Glutamatergic neuron (in vitro differentiated cells): Measurements from ENCODE around the gene PDIA4. TPM values are rescaled to one million over a fixed set of nuclear protein-coding genes. Genes with fewer than 3 reads are reported as not detected.

Source experiments
- DNase-seq: peaks from one replicate; pipeline ENCODE4 v3.0.0; 2022
- H3K27ac Mint-ChIP-seq: one replicate; pipeline ENCODE4 v1.8.0; 2020; ENCODE audit warnings: mild to moderate bottlenecking, mixed read lengths, inconsistent platforms; ENCODE audit not compliant: unreplicated experiment
- H3K27me3 Mint-ChIP-seq: one replicate; pipeline ENCODE4 v1.8.0; 2020; ENCODE audit warnings: mild to moderate bottlenecking, moderate library complexity, mixed read lengths, inconsistent platforms; ENCODE audit not compliant: unreplicated experiment
- H3K36me3 Mint-ChIP-seq: one replicate; pipeline ENCODE4 v1.8.0; 2020; ENCODE audit warnings: mild to moderate bottlenecking, mixed read lengths, inconsistent platforms; ENCODE audit not compliant: unreplicated experiment
- H3K4me1 Mint-ChIP-seq: one replicate; pipeline ENCODE4 v1.8.0; 2020; ENCODE audit warnings: mild to moderate bottlenecking, low read depth, mixed read lengths, inconsistent platforms; ENCODE audit not compliant: unreplicated experiment
- H3K4me3 Mint-ChIP-seq: one replicate; pipeline ENCODE4 v1.8.0; 2020; ENCODE audit warnings: mild to moderate bottlenecking, mixed read lengths, inconsistent platforms; ENCODE audit not compliant: unreplicated experiment
- H3K9me3 Mint-ChIP-seq: one replicate; pipeline ENCODE4 v1.8.0; 2020; ENCODE audit warnings: mild to moderate bottlenecking, moderate library complexity, mixed read lengths, inconsistent platforms; ENCODE audit not compliant: unreplicated experiment
- CTCF ChIP-seq: fragments of 200-600 bp; sonication (generic); IDR thresholded peaks from one replicate; pipeline ENCODE4 v1.5.0; 2021; ENCODE audit not compliant: partially characterized antibody, unreplicated experiment
- total RNA-seq: library from RNA; stranded (reverse); fragmentation: NEBNext Ultra II Directional; extraction: Animal tissue kit (Norgen Biotek cat#: 25700); gene quantifications from one replicate; pipeline ENCODE4 v1.2.1, GENCODE V29; 2021; ENCODE audit not compliant: unreplicated experiment

The PDIA4 gene
- total RNA-seq, 1 donor from 2014 or later = 69.0 TPM

- no peak for DNase-seq
- no peak overlapping the region for H3K27ac Mint-ChIP-seq
These were observed 55.0 kb downstream of the PDIA4 start for GRCh38 chr7:148973256-148973655.

GRCh38 chr7:148972375-148972774 is 55.9 kb downstream of the PDIA4 start:
- H3K27me3 Mint-ChIP-seq = peaks cover 7% of the 10 kb centered on the region
- TF ChIP-seq CTCF = no peak
- H3K27ac Mint-ChIP-seq = no peak overlapping the region
- no peak overlapping the region for H3K4me3 Mint-ChIP-seq
- DNase-seq = no peak
- H3K36me3 Mint-ChIP-seq = peaks cover 5% of the 10 kb centered on the region
- H3K4me1 Mint-ChIP-seq = peaks cover 9% of the 10 kb centered on the region
- H3K9me3 Mint-ChIP-seq = peaks cover 4% of the 10 kb centered on the region

More at GRCh38 chr7:148973256-148973655, 55.0 kb downstream of the PDIA4 start:
- H3K4me3 Mint-ChIP-seq = no peak overlapping the region
- H3K9me3 Mint-ChIP-seq = peaks cover 4% of the 10 kb centered on the region
- H3K27me3 Mint-ChIP-seq = peaks cover 7% of the 10 kb centered on the region
- peaks cover 5% of the 10 kb centered on the region for H3K36me3 Mint-ChIP-seq
- peaks cover 12% of the 10 kb centered on the region for H3K4me1 Mint-ChIP-seq
- no peak for TF ChIP-seq CTCF

- TF ChIP-seq CTCF = no peak
- Mint-ChIP-seq H3K9me3 (peaks cover 2% of the 10 kb centered on the region), H3K4me1 (peaks cover 5% of the 10 kb centered on the region), H3K27ac (no peak overlapping the region), H3K4me3 (no peak overlapping the region), H3K36me3 (peaks cover 4% of the 10 kb centered on the region), H3K27me3 (peaks cover 8% of the 10 kb centered on the region)
- no peak for DNase-seq
These were observed 60.7 kb downstream of the PDIA4 start for GRCh38 chr7:148967602-148968001.

- no peak overlapping the region for H3K4me3 Mint-ChIP-seq
These were observed 61.3 kb downstream of the PDIA4 start for GRCh38 chr7:148967032-148967372.

More at GRCh38 chr7:148967032-148967372, 61.3 kb downstream of the PDIA4 start:
- H3K4me1 Mint-ChIP-seq = peaks cover 9% of the 10 kb centered on the region
- H3K27me3 Mint-ChIP-seq = peaks cover 9% of the 10 kb centered on the region
- no peak for DNase-seq
- no peaks in the 10 kb centered on the region for H3K36me3 Mint-ChIP-seq
- no peaks in the 10 kb centered on the region for H3K9me3 Mint-ChIP-seq
- H3K27ac Mint-ChIP-seq = no peak overlapping the region
- TF ChIP-seq CTCF = peak; percentile 21
